HUES48 (cell line): Measurements from ENCODE around the gene ZNF512B.

Source experiments
- H3K27ac ChIP-seq: one replicate; pipeline ENCODE4 v1.7.0; 2013; ENCODE audit warnings: low read depth, low read length, inconsistent platforms
- H3K27me3 ChIP-seq: 2 replicates; pipeline ENCODE4 v1.6.1; 2013; ENCODE audit warnings: mild to moderate bottlenecking, low read length; ENCODE audit not compliant: control insufficient read depth, insufficient read depth
- H3K36me3 ChIP-seq: 2 replicates; pipeline ENCODE4 v1.6.1; 2013; ENCODE audit warnings: low read length; ENCODE audit not compliant: control insufficient read depth, insufficient read depth
- H3K4me1 ChIP-seq: 2 replicates; pipeline ENCODE4 v1.6.1; 2013; ENCODE audit warnings: mild to moderate bottlenecking, low read length; ENCODE audit not compliant: control insufficient read depth, insufficient read depth
- H3K4me3 ChIP-seq: 2 replicates; pipeline ENCODE4 v1.5.1; 2013; ENCODE audit warnings: mild to moderate bottlenecking, low read depth, low read length
- H3K9ac ChIP-seq: 2 replicates; pipeline ENCODE4 v1.6.1; 2013; ENCODE audit warnings: mild to moderate bottlenecking, low read depth, low read length, moderate library complexity
- H3K9me3 ChIP-seq: 2 replicates; pipeline ENCODE4 v1.6.1; 2013; ENCODE audit warnings: low read length; ENCODE audit not compliant: control insufficient read depth, insufficient read depth

The ZNF512B gene

DNA sequence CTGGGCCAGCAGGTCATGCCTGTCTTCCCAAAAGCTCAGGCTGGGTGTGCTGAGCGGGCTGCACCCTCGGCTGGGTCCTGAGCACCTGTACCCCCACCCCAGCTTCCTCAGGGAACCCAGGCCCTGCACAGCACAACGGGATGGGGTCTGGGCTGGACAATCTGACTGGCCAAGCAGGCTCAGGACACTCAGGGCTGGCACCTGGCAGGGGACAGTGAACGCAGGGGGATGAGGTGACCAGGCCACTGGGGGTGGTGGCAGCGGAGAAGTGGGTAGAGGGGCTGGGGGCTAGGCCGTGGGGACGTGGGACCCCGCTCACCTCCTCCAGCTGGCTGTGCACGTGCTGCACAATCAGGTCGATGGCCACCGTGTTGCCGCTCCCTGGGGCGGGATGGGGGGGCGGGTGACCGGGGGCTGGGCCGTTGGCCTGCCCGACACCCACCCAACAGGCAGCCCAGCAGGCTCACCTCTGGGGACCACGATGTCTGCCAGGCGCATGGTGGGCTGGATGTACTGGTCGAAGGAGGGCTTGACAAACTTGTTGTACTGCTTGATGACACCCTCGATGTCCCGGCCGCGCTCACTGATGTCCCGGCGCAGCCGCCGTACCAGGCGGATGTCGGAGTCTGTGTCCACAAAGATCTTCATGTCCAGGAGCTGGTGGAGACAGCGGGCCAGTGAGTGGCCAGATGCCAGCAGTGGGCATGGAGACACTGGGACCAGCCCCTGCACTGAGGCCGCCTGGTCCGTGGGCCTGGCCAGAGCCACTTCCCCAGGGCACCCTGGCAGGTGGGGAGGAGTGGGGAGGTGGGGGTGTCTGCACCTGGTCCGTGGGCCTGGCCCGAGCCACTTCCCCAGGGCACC lies 25.4 kb downstream of the ZNF512B start:
- peaks cover 16% of the 10 kb centered on the region for H3K4me1 ChIP-seq
- no peak overlapping the region for H3K4me3 ChIP-seq
- H3K27ac ChIP-seq: no peak overlapping the region
- H3K36me3 ChIP-seq: peaks cover 47% of the 10 kb centered on the region
- no peak overlapping the region for H3K9ac ChIP-seq
- H3K27me3 ChIP-seq: no peaks in the 10 kb centered on the region
- no peaks in the 10 kb centered on the region for H3K9me3 ChIP-seq

DNA sequence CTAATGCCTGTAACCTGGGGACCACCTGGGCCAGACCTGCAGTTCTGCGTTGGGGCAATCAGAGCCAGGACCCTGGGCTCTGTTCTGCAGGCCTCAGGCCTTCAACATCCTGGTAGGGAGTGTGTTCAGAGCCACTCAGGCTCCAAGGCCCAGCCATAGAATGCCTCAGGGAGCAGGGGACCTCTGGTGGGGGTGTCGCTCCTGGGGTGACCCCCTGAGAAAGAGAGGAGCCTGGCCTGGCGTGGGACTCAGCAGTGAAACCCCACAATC lies 26.0 kb downstream of the ZNF512B start:
- Histone ChIP-seq H3K4me1 (peaks cover 11% of the 10 kb centered on the region), H3K9ac (no peak overlapping the region), H3K36me3 (peaks cover 47% of the 10 kb centered on the region), H3K9me3 (no peaks in the 10 kb centered on the region), H3K4me3 (no peak overlapping the region), H3K27ac (no peak overlapping the region), H3K27me3 (no peaks in the 10 kb centered on the region)

DNA sequence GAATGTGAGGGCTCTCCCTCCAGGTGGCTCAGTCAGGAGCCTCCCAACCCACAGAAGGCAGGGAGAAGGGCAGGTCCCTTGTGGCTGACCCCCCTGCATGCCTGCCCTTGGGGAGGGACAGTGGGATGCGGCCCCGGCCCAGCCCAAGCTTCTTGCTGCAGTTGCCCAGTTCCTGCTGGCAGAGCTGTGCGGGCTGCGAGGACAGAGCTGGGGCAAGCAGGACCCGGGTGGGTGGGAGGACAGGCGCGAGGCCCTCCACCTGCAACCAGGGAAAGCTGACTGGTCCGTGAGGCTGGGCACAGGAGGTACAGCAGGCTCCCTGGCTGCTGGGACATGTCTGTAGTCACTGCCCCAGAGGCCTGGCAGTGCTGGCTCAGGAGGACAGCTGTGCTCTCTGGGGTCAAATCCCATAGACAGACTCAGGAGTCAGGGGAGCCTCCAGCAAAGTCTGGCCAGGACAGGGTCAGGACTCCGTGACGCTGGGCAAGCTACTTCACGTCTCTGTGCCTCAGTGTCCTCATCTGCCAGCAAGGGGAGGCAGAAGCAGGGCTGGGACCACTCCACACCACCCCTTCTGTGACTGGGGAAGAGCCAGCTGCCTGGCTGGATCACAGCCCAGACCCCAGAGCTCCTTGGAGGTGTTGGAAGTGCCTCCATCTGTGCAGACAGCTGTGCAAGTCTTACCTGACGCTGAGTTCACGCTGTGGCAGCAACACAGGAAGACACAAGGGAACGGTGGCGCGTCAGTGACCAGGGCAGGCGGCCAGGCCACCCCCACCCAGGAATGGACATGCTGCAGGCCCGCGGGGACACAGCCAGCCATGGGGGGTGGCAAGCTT lies 26.5 kb downstream of the ZNF512B start:
- Histone ChIP-seq H3K4me3 (no peak overlapping the region), H3K27me3 (no peaks in the 10 kb centered on the region), H3K4me1 (peaks cover 10% of the 10 kb centered on the region), H3K27ac (peak overlapping the region; percentile 85), H3K36me3 (peaks cover 47% of the 10 kb centered on the region), H3K9me3 (no peaks in the 10 kb centered on the region), H3K9ac (no peak overlapping the region)

DNA sequence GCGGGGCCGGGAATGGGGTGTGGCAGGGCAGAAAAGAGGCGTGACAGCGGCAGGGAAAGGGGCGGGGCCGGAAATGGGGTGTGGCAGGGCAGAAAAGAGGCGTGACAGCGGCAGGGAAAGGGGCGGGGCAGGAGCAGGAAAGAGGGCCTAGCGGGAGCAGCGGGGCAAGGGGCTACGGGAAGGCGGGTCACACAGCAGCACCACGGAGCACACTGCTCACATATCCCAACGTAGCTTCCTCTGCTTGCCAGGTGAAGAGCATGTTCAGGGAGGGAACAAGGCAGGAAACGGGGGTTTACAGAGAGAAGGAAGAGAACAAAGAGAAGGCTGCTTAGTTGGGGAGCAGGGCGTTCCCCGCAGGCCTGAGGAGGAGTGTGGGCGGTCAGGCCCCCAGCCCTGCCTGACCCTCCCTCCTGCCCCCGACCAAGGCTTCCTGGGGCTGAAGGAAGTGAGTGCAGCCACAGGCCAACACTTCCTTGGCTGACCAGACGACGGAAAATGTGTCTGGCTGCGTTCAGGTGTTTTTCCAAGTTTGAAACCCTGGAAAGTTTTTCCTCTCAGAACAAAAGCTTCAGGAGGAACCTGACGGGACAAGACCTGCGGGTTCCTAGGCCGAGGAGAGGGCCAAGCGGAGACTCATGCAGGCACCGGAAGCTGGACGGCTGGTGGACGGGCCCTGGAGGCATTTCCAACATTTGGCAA lies 27.3 kb downstream of the ZNF512B start:
- no peak overlapping the region for H3K4me3 ChIP-seq
- H3K27me3 ChIP-seq: no peaks in the 10 kb centered on the region
- peaks cover 47% of the 10 kb centered on the region for H3K36me3 ChIP-seq
- H3K9ac ChIP-seq: no peak overlapping the region; the same call in 1 of the 2 replicates
- peak overlapping the region; percentile 85 for H3K27ac ChIP-seq
- H3K9me3 ChIP-seq: no peaks in the 10 kb centered on the region
- H3K4me1 ChIP-seq: peaks cover 10% of the 10 kb centered on the region

DNA sequence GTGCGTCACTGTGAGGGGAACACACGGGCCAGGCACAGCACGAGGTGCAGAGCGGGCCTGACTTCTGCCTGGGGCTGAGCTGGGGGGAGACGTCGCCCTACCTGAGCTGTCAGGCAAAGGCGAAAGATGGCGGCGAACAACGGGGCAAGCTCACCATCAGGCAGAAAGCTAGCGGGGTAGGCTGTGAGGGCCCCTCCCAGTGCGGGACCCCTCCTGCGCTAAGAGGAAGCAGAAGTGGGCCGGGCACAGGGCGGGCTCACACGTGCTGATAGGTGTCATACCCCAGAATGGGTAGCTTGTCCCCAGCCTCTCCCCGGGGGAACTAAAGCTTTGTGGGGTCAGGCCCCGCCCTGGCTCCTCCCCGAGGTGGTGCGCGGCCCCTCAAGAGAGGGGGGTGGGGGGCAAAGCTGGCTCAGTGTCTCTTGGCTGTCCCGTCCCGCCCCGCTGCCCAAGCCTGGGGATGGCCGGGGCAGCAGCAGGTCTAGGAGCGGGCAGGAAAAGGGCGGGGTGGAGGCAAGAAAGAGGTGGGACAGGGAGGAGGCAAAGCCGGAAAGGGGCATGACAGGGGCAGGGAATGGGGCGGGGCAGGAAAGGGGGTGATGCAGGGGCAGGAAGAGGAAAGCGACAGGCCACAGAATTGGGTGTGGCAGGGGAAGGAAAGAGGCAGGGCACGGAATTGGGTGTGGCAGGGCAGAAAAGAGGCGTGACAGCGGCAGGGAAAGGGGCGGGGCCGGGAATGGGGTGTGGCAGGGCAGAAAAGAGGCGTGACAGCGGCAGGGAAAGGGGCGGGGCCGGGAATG lies 28.2 kb downstream of the ZNF512B start:
- Histone ChIP-seq H3K9me3 (no peaks in the 10 kb centered on the region), H3K27me3 (no peaks in the 10 kb centered on the region), H3K9ac (0 out of 2 replicates have a peak overlapping the region, but pooled peaks have one; percentile 22), H3K4me3 (peak overlapping the region; percentile 54; the same call in 1 of the 2 replicates), H3K4me1 (peaks cover 10% of the 10 kb centered on the region), H3K27ac (no peak overlapping the region), H3K36me3 (peaks cover 47% of the 10 kb centered on the region)

DNA sequence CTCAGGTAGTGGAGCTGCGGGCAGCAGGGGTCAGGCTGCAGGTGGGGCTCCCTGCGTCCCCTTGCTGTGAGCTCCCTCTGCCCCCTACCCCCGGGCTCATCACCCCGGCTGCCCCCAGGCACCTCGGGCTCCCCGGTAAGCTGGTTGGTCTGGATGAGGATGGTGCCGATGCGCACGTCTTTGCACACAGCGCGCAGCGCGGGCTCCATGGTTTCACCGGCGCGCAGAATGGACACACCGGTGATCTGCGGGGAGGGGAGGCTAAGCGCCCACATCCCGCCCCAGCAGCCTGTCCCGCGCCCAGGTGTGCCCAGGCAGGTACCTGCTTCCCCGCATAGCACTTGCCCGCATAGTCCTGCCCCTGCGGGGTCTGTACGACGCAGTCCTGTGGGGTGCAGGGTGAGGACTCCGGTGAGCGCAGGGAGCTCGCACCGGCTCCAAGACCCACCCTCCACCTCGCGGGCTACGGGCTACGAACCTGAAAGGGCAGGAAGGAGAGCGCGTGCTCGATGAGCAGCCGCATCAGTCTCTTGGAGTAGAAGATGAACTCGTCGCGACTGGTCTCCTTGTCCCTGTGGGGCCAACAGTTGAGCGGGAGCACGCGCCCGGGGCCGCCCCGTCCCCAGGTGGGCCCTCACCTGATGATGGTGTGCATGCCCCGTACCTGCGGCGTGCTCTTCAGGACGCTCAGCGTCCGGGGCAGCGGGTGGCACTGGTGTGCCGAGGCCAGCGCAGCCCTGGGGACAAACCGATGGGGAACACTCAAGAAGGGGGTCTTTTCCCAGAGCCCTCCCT lies 29.1 kb downstream of the ZNF512B start:
- Histone ChIP-seq H3K27me3 (no peaks in the 10 kb centered on the region), H3K9ac (peak overlapping the region; percentile 22; the same call in 1 of the 2 replicates), H3K36me3 (peaks cover 40% of the 10 kb centered on the region), H3K4me3 (peak overlapping the region; percentile 54), H3K9me3 (no peaks in the 10 kb centered on the region), H3K27ac (no peak overlapping the region), H3K4me1 (peaks cover 10% of the 10 kb centered on the region)

GRCh38 chr20:63940071-63940471 lies 29.7 kb downstream of the ZNF512B start:
- Histone ChIP-seq H3K27me3 (no peaks in the 10 kb centered on the region), H3K4me1 (peaks cover 10% of the 10 kb centered on the region), H3K9ac (no peak overlapping the region), H3K4me3 (peak overlapping the region; percentile 54), H3K9me3 (no peaks in the 10 kb centered on the region), H3K36me3 (peaks cover 38% of the 10 kb centered on the region), H3K27ac (no peak overlapping the region)

DNA sequence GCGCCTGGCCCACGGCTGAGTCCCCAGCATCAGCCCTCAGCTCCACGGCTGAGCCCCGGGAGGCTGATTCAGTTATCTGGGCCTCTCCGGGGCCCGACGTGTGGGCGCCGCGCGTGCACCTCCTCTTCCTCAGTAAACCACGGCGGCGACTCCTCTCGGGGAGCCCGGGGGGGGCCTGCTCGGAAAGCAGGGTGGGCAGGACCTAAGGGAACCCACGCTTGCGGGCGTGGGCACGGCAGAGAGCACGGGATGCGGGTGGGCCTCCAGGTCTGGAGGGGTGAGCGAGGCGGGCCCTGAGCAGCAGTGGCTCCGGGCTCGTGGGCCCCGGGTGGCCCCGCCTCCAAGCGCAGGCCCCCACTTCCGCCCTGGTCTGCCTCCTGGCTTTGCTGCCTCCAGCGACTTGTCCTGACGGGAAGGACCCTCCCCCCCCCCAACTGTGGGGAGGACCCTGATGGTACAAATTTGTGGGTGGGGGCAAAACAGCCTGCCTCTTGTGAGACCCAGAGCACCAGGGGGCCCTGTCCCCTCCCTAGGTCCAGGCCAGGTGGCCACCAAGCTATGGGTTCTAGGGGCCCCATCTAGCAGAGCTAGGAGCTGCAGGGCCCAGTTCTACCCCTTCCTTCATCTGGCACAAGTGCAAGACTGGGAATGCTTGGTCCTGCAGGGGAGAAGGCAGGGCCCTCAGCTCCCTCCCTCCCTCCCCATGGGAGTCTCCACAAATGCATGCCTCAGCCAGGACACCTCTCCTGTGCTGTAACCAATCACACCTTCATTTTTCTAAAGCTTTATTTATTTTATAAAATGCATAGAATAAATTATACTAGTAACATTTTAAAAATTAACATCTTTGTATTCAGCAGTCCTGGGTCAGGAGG lies 30.4 kb downstream of the ZNF512B start:
- peak overlapping the region; percentile 59 for H3K4me3 ChIP-seq

GRCh38 chr20:63937596-63937995 lies 32.1 kb downstream of the ZNF512B start:
- Histone ChIP-seq H3K27ac (no peak overlapping the region), H3K9me3 (no peaks in the 10 kb centered on the region), H3K9ac (no peak overlapping the region), H3K4me1 (peaks cover 6% of the 10 kb centered on the region), H3K27me3 (no peaks in the 10 kb centered on the region), H3K4me3 (no peak overlapping the region), H3K36me3 (peaks cover 29% of the 10 kb centered on the region)

More for the DNA sequence above, 30.4 kb downstream of the ZNF512B start:
- Histone ChIP-seq H3K27me3 (no peaks in the 10 kb centered on the region), H3K27ac (no peak overlapping the region), H3K36me3 (peaks cover 35% of the 10 kb centered on the region), H3K9me3 (no peaks in the 10 kb centered on the region), H3K4me1 (peaks cover 10% of the 10 kb centered on the region), H3K9ac (no peak overlapping the region)
